ENCODE data around the gene ADAM15.

Gene ADAM15

DNA sequence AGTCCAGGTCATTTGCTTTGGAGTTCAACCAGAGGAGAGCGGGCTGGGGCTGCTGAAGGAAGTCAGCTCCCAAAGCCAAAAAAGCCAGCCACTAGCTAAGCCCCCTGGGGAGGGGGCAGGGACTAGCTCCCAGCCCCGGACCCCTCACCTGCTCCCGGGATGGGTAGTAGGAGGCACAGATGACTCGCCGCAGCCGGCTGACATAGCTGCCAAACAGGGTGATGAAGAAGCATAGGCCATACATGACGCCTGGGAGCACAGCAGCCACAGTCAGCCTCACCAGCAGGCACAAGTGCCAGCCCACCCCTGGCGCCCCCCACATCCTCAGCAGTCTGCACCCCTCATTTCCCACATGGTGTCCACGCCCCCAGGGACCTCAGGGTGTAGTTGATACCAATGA, 25.0 kb upstream of the ADAM15 start:
- Histone ChIP-seq H3K4me1 (ENCODE audit: insufficient read depth, low read length, severe bottlenecking) (no peaks in the 10 kb centered on the region), H3K4me2 (ENCODE audit: low read length) (no peak overlapping the region)
- TF ChIP-seq EZH2 (IDR thresholded peaks at IDR 0.05; ENCODE audit: borderline replicate concordance, low read length), result no peak
- TF ChIP-seq, protein P1, sequence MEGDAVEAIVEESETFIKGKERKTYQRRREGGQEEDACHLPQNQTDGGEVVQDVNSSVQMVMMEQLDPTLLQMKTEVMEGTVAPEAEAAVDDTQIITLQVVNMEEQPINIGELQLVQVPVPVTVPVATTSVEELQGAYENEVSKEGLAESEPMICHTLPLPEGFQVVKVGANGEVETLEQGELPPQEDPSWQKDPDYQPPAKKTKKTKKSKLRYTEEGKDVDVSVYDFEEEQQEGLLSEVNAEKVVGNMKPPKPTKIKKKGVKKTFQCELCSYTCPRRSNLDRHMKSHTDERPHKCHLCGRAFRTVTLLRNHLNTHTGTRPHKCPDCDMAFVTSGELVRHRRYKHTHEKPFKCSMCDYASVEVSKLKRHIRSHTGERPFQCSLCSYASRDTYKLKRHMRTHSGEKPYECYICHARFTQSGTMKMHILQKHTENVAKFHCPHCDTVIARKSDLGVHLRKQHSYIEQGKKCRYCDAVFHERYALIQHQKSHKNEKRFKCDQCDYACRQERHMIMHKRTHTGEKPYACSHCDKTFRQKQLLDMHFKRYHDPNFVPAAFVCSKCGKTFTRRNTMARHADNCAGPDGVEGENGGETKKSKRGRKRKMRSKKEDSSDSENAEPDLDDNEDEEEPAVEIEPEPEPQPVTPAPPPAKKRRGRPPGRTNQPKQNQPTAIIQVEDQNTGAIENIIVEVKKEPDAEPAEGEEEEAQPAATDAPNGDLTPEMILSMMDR (IDR thresholded peaks at IDR 0.05; ENCODE audit: low read length), result no peak

DNA sequence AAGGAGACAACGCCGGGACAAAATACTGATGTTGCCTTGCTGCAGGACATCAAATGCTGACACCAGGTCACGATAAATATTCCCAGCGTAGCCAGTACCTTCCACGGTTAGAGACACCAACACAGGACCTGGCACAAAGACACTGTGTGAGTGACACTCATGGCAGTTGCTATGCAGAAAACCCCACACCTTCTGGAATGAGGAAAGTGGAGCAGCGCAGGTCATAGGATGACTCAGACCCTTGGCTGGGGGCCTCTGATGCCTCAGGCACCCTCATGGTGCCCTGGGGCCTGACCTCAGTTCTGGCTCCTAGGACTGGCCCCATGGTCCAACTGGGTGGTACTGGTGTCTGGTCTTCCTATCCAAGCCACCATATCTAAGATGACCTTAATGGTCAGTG, 24.5 kb upstream of the ADAM15 start:
- no peak overlapping the region for H3K9ac ChIP-seq (ENCODE audit: low read length)
- H3F3A ChIP-seq (ENCODE audit: insufficient read depth, low read length), result no peaks in the 10 kb centered on the region
- no peaks in the 10 kb centered on the region for H3K79me2 ChIP-seq (ENCODE audit: insufficient read depth, low read length)
- H4K20me1 ChIP-seq (ENCODE audit: insufficient read depth, low read length), result no peaks in the 10 kb centered on the region
- H3K36me3 ChIP-seq (ENCODE audit: insufficient read depth, low read length), result no peaks in the 10 kb centered on the region
- no peak overlapping the region for H3K4me3 ChIP-seq (ENCODE audit: low read depth, low read length, poor library complexity, severe bottlenecking)
- TF ChIP-seq, protein P1 (IDR thresholded peaks at IDR 0.05; ENCODE audit: low read length), result no peak
- TF ChIP-seq EZH2 (IDR thresholded peaks at IDR 0.05; ENCODE audit: borderline replicate concordance, low read length), result no peak
- H3K27me3 ChIP-seq (ENCODE audit: insufficient read depth, low read length), result 0 out of 2 replicates have a peak, but pooled peaks cover 7% of the 10 kb centered on the region
- no peak overlapping the region for H2AFZ ChIP-seq (ENCODE audit: low read length)
- no peak overlapping the region for H3K4me2 ChIP-seq (ENCODE audit: low read length)
- H3K4me1 ChIP-seq (ENCODE audit: insufficient read depth, low read length, severe bottlenecking), result no peaks in the 10 kb centered on the region
- H3K27ac ChIP-seq (ENCODE audit: low read depth, low read length, poor library complexity, severe bottlenecking), result no peak overlapping the region
- no peaks in the 10 kb centered on the region for H3K9me2 ChIP-seq (ENCODE audit: low read depth, low read length)
- no peaks in the 10 kb centered on the region for H3K9me3 ChIP-seq (ENCODE audit: low read length)

More for the DNA sequence above, 25.0 kb upstream of the ADAM15 start:
- Histone ChIP-seq H3K27ac (ENCODE audit: low read depth, low read length, poor library complexity, severe bottlenecking) (no peak overlapping the region), H2AFZ (ENCODE audit: low read length) (no peak overlapping the region), H3K27me3 (ENCODE audit: insufficient read depth, low read length) (0 out of 2 replicates have a peak, but pooled peaks cover 7% of the 10 kb centered on the region), H3K9me3 (ENCODE audit: low read length) (no peaks in the 10 kb centered on the region), H4K20me1 (ENCODE audit: insufficient read depth, low read length) (no peaks in the 10 kb centered on the region), H3K36me3 (ENCODE audit: insufficient read depth, low read length) (no peaks in the 10 kb centered on the region), H3K9me2 (ENCODE audit: low read depth, low read length) (no peaks in the 10 kb centered on the region), H3F3A (ENCODE audit: insufficient read depth, low read length) (no peaks in the 10 kb centered on the region), H3K79me2 (ENCODE audit: insufficient read depth, low read length) (no peaks in the 10 kb centered on the region), H3K4me3 (ENCODE audit: low read depth, low read length, poor library complexity, severe bottlenecking) (no peak overlapping the region), H3K9ac (ENCODE audit: low read length) (no peak overlapping the region)

GRCh38 chr1:155029513-155030242, 21.4 kb upstream of the ADAM15 start:
- H3K36me3 ChIP-seq (ENCODE audit: insufficient read depth, low read length), result no peaks in the 10 kb centered on the region
- H3K4me2 ChIP-seq (ENCODE audit: low read length), result no peak overlapping the region
- TF ChIP-seq, protein P1 (IDR thresholded peaks at IDR 0.05; ENCODE audit: low read length), result no peak
- no peak for TF ChIP-seq EZH2 (IDR thresholded peaks at IDR 0.05; ENCODE audit: borderline replicate concordance, low read length)
- H3K9ac ChIP-seq (ENCODE audit: low read length), result no peak overlapping the region
- H3K27ac ChIP-seq (ENCODE audit: low read depth, low read length, poor library complexity, severe bottlenecking), result no peak overlapping the region
- H4K20me1 ChIP-seq (ENCODE audit: insufficient read depth, low read length), result no peaks in the 10 kb centered on the region
- H3K4me1 ChIP-seq (ENCODE audit: insufficient read depth, low read length, severe bottlenecking), result no peaks in the 10 kb centered on the region
- no peaks in the 10 kb centered on the region for H3K9me2 ChIP-seq (ENCODE audit: low read depth, low read length)
- no peaks in the 10 kb centered on the region for H3K9me3 ChIP-seq (ENCODE audit: low read length)
- H3K79me2 ChIP-seq (ENCODE audit: insufficient read depth, low read length), result no peaks in the 10 kb centered on the region
- H3K27me3 ChIP-seq (ENCODE audit: insufficient read depth, low read length), result peaks cover 4% of the 10 kb centered on the region; the same call in 1 of the 2 replicates
- no peaks in the 10 kb centered on the region for H3F3A ChIP-seq (ENCODE audit: insufficient read depth, low read length)
- no peak overlapping the region for H2AFZ ChIP-seq (ENCODE audit: low read length)
- H3K4me3 ChIP-seq (ENCODE audit: low read depth, low read length, poor library complexity, severe bottlenecking), result no peak overlapping the region

Data from OCI-LY1 (cell line).